ENCODE data around the gene EPM2A. TPM values are rescaled to one million over a fixed set of nuclear protein-coding genes. Genes with fewer than 3 reads are reported as not detected.

EPM2A gene
- total and polyA plus RNA-seq, 2 experiments from 2014 or later, result 3.7 to 17.8 TPM

DNA sequence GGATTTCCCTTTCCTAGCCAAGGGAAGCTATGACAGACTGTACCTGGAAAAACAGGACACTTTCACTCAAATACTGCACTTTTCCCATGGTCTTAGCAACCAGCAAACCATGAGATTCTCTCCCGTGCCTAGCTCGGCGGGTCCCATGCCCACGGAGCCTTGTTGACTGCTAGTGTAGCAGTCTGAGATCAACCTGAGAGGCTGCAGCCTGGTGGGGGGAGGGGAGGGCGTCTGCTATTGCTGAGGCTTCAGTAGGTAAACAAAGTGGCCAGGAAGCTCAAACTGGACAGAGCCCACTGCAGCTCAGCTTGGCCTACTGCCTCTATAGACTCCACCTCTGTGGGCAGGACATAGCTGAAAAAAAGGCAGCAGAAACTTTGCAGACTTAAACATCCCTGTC lies 61.8 kb downstream of the EPM2A start:
- no peak overlapping the region for H3K27ac ChIP-seq (ENCODE audit: low read depth)
- Mint-ChIP-seq H3K27me3 (ENCODE audit: insufficient read depth, low read depth, poor library complexity) (peaks cover 3% of the 10 kb centered on the region), H3K27ac (no peak overlapping the region), H3K36me3 (ENCODE audit: low read depth) (peaks cover 15% of the 10 kb centered on the region; the same call in 2 of the 3 replicates), H3K4me1 (peaks cover 4% of the 10 kb centered on the region; the same call in 1 of the 3 replicates), H3K9me3 (peaks cover 11% of the 10 kb centered on the region; the same call in 2 of the 3 replicates), H3K4me3 (no peak overlapping the region)
- H3K27me3 ChIP-seq (ENCODE audit: insufficient read depth), result no peaks in the 10 kb centered on the region
- ATAC-seq (no peak), DNase-seq (ENCODE audit: low spot score) (no peak)
- H3K4me2 ChIP-seq, result no peak overlapping the region
- H3K36me3 ChIP-seq (ENCODE audit: insufficient read depth), result no peaks in the 10 kb centered on the region
- TF ChIP-seq EZH2 (IDR thresholded peaks at IDR 0.05; ENCODE audit: low read depth, unreplicated experiment) (no peak), ZNF331 (CRISPR knock-in tag; IDR thresholded peaks at IDR 0.05; ENCODE audit: low read depth) (no peak), ZNF462 (CRISPR knock-in tag; IDR thresholded peaks at IDR 0.05) (no peak), CTCF (conservative IDR thresholded peaks at IDR 0.05; ENCODE audit: low read depth in 2 of 2) (no peak), NANOG (IDR thresholded peaks at IDR 0.05; ENCODE audit: borderline replicate concordance) (no peak), JUNB (IDR thresholded peaks at IDR 0.05; ENCODE audit: unreplicated experiment) (no peak), ETS1 (IDR thresholded peaks at IDR 0.05) (no peak), CREB1 (CRISPR knock-in tag; IDR thresholded peaks at IDR 0.05; ENCODE audit: low read depth) (no peak), STAT1 (IDR thresholded peaks at IDR 0.05; ENCODE audit: unreplicated experiment) (no peak), POLR2AphosphoS5 (IDR thresholded peaks at IDR 0.05; ENCODE audit: low read depth) (no peak), ZNF114 (CRISPR knock-in tag; IDR thresholded peaks at IDR 0.05) (no peak), EZH2phosphoT487 (IDR thresholded peaks at IDR 0.05; ENCODE audit: unreplicated experiment) (no peak), REST (IDR thresholded peaks at IDR 0.05; ENCODE audit: unreplicated experiment) (no peak)
- no peaks in the 10 kb centered on the region for H3K4me1 ChIP-seq (ENCODE audit: insufficient read depth)
- H4K20me1 ChIP-seq (replicated peaks; ENCODE audit: insufficient read depth), result no peaks in the 10 kb centered on the region
- no peaks in the 10 kb centered on the region for H3K9me2 ChIP-seq (ENCODE audit: insufficient read depth)
- H3K79me2 ChIP-seq (replicated peaks; ENCODE audit: insufficient read depth), result no peaks in the 10 kb centered on the region
- no peaks in the 10 kb centered on the region for H3F3A ChIP-seq (replicated peaks; ENCODE audit: low read depth)
- no peak overlapping the region for H2AFZ ChIP-seq
- no peak overlapping the region for H3K4me3 ChIP-seq
